Smooth muscle cell (in vitro differentiated cells): ENCODE data around the gene RASSF4. TPM values are rescaled to one million over a fixed set of nuclear protein-coding genes. Genes with fewer than 3 reads are reported as not detected.

Source experiments
- DNase-seq: peaks from one replicate; lab custom pipeline; 2025; ENCODE audit not compliant: unreplicated experiment; lab: John Stamatoyannopoulos, UW
- H2AFZ ChIP-seq: fragments of 200-600 bp; sonication (generic); 2 replicates; pipeline ENCODE4 v1.6.0; 2016; ENCODE audit warnings: antibody characterized with exemption, low read depth, mild to moderate bottlenecking
- H3F3A ChIP-seq: fragments of 200-600 bp; sonication (generic); 2 replicates; pipeline ENCODE4 v1.6.0; 2017; ENCODE audit warnings: antibody characterized with exemption, low read depth
- H3K27ac ChIP-seq: fragments of 200-600 bp; sonication (generic); 2 replicates; pipeline ENCODE4 v1.5.1; 2016; ENCODE audit warnings: low read depth, mild to moderate bottlenecking
- H3K27me3 ChIP-seq: fragments of 200-600 bp; sonication (generic); 2 replicates; pipeline ENCODE4 v1.6.1; 2016; ENCODE audit warnings: low read depth, mild to moderate bottlenecking
- H3K36me3 ChIP-seq: fragments of 200-600 bp; sonication (generic); 2 replicates; pipeline ENCODE4 v1.5.1; 2016; ENCODE audit warnings: low read depth
- H3K4me1 ChIP-seq: fragments of 200-600 bp; sonication (generic); 2 replicates; pipeline ENCODE4 v1.5.1; 2016; ENCODE audit warnings: low read depth
- H3K4me2 ChIP-seq: fragments of 200-600 bp; sonication (generic); 2 replicates; pipeline ENCODE4 v1.6.0; 2016; ENCODE audit warnings: mild to moderate bottlenecking
- H3K4me3 ChIP-seq: fragments of 200-600 bp; sonication (generic); 2 replicates; pipeline ENCODE4 v1.5.1; 2016; ENCODE audit warnings: mild to moderate bottlenecking
- H3K79me2 ChIP-seq: fragments of 200-600 bp; sonication (generic); 2 replicates; pipeline ENCODE4 v1.6.0; 2016; ENCODE audit warnings: low read depth, mild to moderate bottlenecking
- H3K9ac ChIP-seq: fragments of 200-600 bp; sonication (generic); 2 replicates; pipeline ENCODE4 v1.6.0; 2016; ENCODE audit warnings: low read depth
- H3K9me3 ChIP-seq: fragments of 200-600 bp; sonication (generic); replicated peaks from 2 replicates; pipeline ENCODE4 v1.5.1; 2016; ENCODE audit warnings: low read depth
- H4K20me1 ChIP-seq: fragments of 200-600 bp; sonication (generic); 2 replicates; pipeline ENCODE4 v1.6.0; 2016; ENCODE audit warnings: low read depth
- CTCF ChIP-seq: fragments of 200-600 bp; sonication (generic); IDR thresholded peaks from 2 replicates; pipeline ENCODE4 v1.5.1; 2017; ENCODE audit warnings: borderline replicate concordance, mild to moderate bottlenecking, antibody characterized with exemption; ENCODE audit not compliant: insufficient read depth, poor library complexity, severe bottlenecking
- WGBS: methylation state at CpG from one replicate; pipeline ENCODE4 v1.1.7; 2016; ENCODE audit warnings: low lambda C conversion rate; 5-methylcytosine and 5-hydroxymethylcytosine counted together
- polyA plus RNA-seq: library from polyadenylated mRNA; unstranded; fragments of >200 nt; fragmentation: Nextera tagmentation; extraction: Ambion mirVana; gene quantifications from 2 replicates; pipeline ENCODE4 v1.2.1, GENCODE V29; 2016
- total RNA-seq: library from RNA; depleted of rRNA; stranded (reverse); fragments of >200 nt; gene quantifications from 2 replicates; pipeline ENCODE4 v1.2.3, GENCODE V29; 2014

RASSF4 gene
- total and polyA plus RNA-seq, 2 experiments from 2014 or later: 8.3 to 14.8 TPM

GRCh38 chr10:44998146-44998631, 38.6 kb downstream of the RASSF4 start:
- Histone ChIP-seq H3K27ac (no peak overlapping the region), H3K4me1 (peaks cover 13% of the 10 kb centered on the region), H3K9me3 (no peaks in the 10 kb centered on the region), H3K27me3 (no peaks in the 10 kb centered on the region), H3K79me2 (peaks cover 17% of the 10 kb centered on the region), H3K4me3 (no peak overlapping the region), H3K4me2 (no peak overlapping the region), H3F3A (peaks cover 6% of the 10 kb centered on the region), H3K36me3 (peaks cover 1% of the 10 kb centered on the region), H4K20me1 (no peaks in the 10 kb centered on the region), H3K9ac (no peak overlapping the region), H2AFZ (no peak overlapping the region)
- no peak for TF ChIP-seq CTCF
- WGBS: 85% methylated on average over 6 of the region's 6 CpGs
- DNase-seq: no peak

DNA sequence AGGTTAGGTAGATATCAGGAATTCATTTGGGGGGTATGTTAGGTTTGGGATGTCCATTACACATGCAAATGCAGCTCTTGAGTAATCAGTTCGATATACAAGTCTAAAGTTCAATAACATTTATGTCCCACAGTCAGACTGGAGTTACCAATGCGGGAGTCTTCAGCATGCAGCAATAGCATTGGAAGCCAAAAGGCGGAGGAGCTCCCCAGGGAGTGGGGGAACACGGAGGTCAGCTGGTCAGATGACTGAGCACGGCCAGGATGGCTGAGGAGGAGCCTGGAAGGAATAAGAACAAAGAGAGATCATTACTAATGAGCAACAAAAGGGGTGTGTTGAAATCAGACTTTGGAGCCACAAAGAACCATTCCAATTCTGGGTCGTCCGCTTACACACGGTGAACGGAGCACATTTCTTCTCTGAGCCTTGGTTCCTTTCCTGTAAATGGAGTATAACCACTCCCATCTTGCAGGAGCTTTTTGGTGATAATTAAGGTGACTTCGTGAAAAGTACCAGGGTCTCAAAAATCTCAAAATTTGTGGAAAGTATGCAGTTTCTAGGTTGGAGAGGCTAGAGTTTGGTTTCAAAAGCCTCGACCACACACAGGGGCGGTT, 40.6 kb downstream of the RASSF4 start:
- Histone ChIP-seq H3K9me3 (no peaks in the 10 kb centered on the region), H3K27ac (peak overlapping the region; percentile 75), H3K4me3 (peak overlapping the region; percentile 66), H4K20me1 (no peaks in the 10 kb centered on the region), H3K4me2 (peak overlapping the region; percentile 87), H3K36me3 (peaks cover 13% of the 10 kb centered on the region), H2AFZ (peak overlapping the region; percentile 73), H3K4me1 (peaks cover 10% of the 10 kb centered on the region), H3F3A (no peaks in the 10 kb centered on the region), H3K27me3 (no peaks in the 10 kb centered on the region), H3K9ac (peak overlapping the region; percentile 84), H3K79me2 (peaks cover 37% of the 10 kb centered on the region)
- 75% methylated on average over 12 of the region's 12 CpGs for WGBS
- DNase-seq: no peak
- TF ChIP-seq CTCF: no peak

GRCh38 chr10:45000752-45001380, 41.3 kb downstream of the RASSF4 start, which contains the start of gene ZNF22:
TSS of gene ZNF22 (plus strand) at chr10:45000923. CDS start at chr10:45003369, 2,446 bp downstream.
- no peak for DNase-seq
- no peaks in the 10 kb centered on the region for H3F3A ChIP-seq
- H2AFZ ChIP-seq: peak within 1 kb of the TSS; percentile 77
- H3K27ac ChIP-seq: peak within 1 kb of the TSS; percentile 75
- no peaks in the 10 kb centered on the region for H3K9me3 ChIP-seq
- H4K20me1 ChIP-seq: no peaks in the 10 kb centered on the region
- WGBS: 2% methylated on average over 62 of the region's 79 CpGs
- peaks cover 37% of the 10 kb centered on the region for H3K79me2 ChIP-seq
- peaks cover 13% of the 10 kb centered on the region for H3K36me3 ChIP-seq
- peak within 1 kb of the TSS; percentile 87 for H3K4me2 ChIP-seq
- H3K27me3 ChIP-seq: no peaks in the 10 kb centered on the region
- H3K4me3 ChIP-seq: peak within 1 kb of the TSS; percentile 66
- H3K9ac ChIP-seq: peak within 1 kb of the TSS; percentile 84
- H3K4me1 ChIP-seq: peaks cover 10% of the 10 kb centered on the region
- peak; percentile 7 for TF ChIP-seq CTCF
